Endometrial microvascular endothelial cells (primary cell): ENCODE measurements around the gene DNMT3A. TPM values are rescaled to one million over a fixed set of nuclear protein-coding genes. Genes with fewer than 3 reads are reported as not detected.

Source experiments
- in situ Hi-C: cut with HindIII; loops from 2 replicates; pipeline ENCODE4 v1.10.0; 2017; ENCODE audit warnings: low sequenced_read_pairs, low pct_unique_long_range_greater_than_20kb; ENCODE audit errors: inconsistent ontology term
- total RNA-seq: library from RNA; depleted of rRNA; stranded (reverse); fragments of >200 nt; gene quantifications from one replicate; pipeline ENCODE4 v1.2.3, GENCODE V29; 2015; ENCODE audit errors: inconsistent ontology term

DNMT3A gene
- total RNA-seq, 1 donor from 2014 or later = 9.2 TPM

DNA sequence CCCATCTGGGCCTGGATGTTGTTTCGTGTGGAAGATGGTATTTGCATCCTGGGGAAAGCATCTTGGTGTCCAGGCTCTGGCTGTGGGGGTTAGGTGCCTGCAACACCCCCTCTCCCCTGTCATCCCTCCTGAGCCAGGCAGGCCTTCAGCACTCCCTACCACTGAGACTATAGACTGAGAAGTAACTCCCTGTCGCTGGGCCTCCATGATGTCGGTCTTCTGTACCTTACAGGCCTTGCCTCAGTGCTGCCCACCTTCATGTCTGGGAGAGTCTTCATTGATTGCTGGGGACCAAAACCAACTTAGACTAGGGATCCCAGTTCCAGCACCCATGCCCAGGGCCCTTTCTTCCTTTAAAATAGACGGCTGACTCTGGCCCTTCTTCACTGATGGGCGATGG lies 33.1 kb upstream of the DNMT3A start:
- in situ Hi-C loops = no loop called here

GRCh38 chr2:25374411-25374810 lies 32.7 kb upstream of the DNMT3A start:
- in situ Hi-C loops = no loop called here

- in situ Hi-C loops = no loop called here
Measured at GRCh38 chr2:25373269-25373981, 31.7 kb upstream of the DNMT3A start.

- in situ Hi-C loops = no loop called here
Measured at GRCh38 chr2:25372405-25373268, 30.9 kb upstream of the DNMT3A start.

DNA sequence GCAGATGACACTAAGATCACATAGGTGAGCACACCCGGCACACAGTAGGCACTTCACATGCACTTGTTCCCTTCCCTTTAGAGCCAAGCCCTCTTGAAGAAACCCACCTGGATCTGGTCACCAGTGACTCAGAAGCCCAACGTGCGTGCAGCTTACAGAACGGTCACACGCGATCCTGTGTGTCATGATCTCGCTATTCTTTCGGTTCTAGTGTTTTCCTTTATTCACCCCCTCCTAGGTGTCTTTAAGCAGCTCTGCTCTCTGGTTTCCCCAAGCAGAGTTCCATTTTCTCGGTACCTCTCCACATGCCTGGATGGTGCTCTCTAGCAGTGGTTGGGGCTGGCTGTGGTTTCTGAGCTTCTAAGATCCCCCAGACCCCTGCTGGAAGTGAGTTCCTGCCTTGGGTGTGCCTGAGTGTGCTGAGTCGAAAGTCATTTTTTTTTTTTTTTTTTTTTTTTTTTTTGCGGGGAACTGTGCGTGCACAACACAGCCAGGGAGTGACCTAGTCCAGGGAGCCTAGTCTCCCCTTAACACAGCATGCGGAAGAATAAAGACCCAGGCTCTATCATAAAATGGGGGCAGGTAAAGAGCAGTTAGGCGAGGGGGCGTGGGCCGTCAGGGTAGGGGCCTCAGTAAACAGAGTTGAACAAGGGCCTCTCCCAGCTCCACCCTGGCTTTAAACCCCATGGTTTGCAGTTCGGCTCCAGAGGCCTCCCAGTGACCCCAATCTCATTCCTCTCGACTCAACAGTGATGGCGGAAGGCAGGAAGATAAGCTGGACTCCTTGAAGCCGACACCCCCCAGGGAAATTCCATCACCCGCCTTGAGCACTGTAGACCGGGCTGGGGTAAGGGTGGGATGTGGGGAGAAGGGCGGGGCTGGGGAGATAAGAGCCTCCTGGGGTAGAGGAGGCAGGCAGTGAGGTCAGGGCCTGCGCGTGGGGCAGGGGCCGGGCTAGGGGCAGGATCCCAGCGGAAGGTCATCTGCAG lies 29.8 kb upstream of the DNMT3A start:
- in situ Hi-C loops = no loop called here

- in situ Hi-C loops = loop anchor here (10.0 kb wide), 1 partner anchor 85 kb away; no protein-coding TSS in a partner anchor
Measured at GRCh38 chr2:25369876-25370275, 28.2 kb upstream of the DNMT3A start.

GRCh38 chr2:25369439-25369838 lies 27.7 kb upstream of the DNMT3A start:
- in situ Hi-C loops = loop anchor here (10.0 kb wide), 1 partner anchor 85 kb away; no protein-coding TSS in a partner anchor

DNA sequence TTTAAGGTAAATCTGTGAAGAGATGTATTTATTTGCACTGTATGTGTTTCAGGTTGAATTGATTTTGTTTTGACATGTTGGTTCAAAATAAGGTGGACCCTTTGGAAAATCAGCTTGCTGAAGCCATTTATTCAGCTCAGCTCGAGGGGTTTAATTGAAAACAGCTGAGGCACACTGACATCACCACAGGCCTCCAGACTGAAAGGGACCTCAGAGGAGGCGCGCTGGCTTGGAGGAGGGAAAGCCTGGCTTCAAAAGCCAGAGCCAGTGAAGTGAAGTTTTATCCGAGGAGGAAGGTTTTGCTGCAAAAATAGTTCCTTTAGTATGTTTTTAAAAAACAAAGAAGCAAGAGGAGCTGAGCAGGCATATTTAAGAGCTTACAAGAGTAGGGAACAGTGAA lies 26.9 kb upstream of the DNMT3A start:
- in situ Hi-C loops = loop anchor here (10.0 kb wide), 1 partner anchor 84 kb away; no protein-coding TSS in a partner anchor

- in situ Hi-C loops = loop anchor here (10.0 kb wide), 1 partner anchor 82 kb away; no protein-coding TSS in a partner anchor
Measured at GRCh38 chr2:25367296-25367695, 25.6 kb upstream of the DNMT3A start.

DNA sequence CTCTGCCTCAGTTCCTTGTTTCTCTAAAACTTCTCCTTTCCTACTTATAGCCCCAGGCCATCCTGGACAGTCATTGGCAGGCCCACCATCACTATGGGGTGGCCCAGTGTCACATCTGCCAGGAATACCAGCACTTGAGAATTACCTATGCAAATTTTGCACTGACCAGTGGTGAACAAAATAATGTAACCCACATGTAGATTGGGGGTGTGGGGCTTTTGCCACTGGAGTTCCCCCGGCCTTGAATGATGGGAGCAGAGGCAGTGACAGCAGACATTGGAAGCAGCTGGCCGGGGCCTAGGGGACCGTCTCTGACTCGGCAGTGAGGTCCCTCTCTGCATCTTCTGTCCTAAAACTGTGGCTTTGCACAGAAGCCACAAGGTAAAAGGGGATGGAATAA lies 24.9 kb upstream of the DNMT3A start:
- in situ Hi-C loops = loop anchor here (10.0 kb wide), 1 partner anchor 82 kb away; no protein-coding TSS in a partner anchor

GRCh38 chr2:25365241-25365640 lies 23.5 kb upstream of the DNMT3A start:
- in situ Hi-C loops = loop anchor here (10.0 kb wide), 1 partner anchor 80 kb away; no protein-coding TSS in a partner anchor

GRCh38 chr2:25363733-25364132 lies 22.0 kb upstream of the DNMT3A start:
- in situ Hi-C loops = loop anchor here (10.0 kb wide), 1 partner anchor 79 kb away; no protein-coding TSS in a partner anchor

- in situ Hi-C loops = loop anchor here (10.0 kb wide), 1 partner anchor 78 kb away; no protein-coding TSS in a partner anchor
Measured at GRCh38 chr2:25362434-25363145, 20.9 kb upstream of the DNMT3A start.

DNA sequence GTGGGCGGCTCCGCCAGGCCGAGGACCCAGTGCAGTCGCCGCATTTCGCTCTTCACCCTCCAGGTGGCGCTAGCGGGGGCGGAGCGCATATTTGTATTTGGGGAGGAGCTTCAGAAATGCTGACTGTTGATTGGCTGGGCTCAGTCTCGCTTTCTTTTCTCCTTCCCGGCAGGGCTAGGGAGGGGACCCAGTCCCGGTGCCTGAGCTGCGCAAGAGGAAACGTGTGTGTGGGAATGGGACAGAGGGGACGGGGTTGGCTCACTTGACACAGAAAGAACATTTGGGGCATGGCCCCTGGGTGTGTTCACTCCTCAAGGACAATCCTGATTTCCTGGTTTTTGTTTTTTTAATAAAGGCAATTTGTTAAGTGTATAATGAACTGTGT lies 20.3 kb upstream of the DNMT3A start:
- in situ Hi-C loops = loop anchor here (10.0 kb wide), 1 partner anchor 77 kb away; no protein-coding TSS in a partner anchor

- in situ Hi-C loops = loop anchor here (10.0 kb wide), 1 partner anchor 77 kb away; no protein-coding TSS in a partner anchor
Measured at GRCh38 chr2:25361261-25362048, 19.7 kb upstream of the DNMT3A start.

DNA sequence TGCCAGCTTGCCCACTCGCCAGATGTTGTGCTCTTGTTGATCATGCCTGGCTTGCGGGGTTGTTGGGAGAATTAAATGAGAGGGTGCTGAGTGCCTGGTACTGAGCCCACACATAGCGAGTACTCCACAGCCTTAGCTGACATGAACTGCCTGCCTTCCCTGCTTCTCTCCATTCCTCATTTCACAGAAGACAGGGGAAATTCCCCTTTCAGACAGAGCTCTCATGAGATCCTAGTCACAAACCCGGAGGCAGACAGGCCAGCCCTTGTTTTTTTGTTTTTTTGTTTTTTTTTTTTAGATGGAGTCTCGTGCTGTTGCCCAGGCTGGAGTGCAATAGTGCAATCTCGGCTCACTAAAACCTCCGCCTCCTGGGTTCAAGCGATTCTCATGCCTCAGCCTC lies 17.1 kb upstream of the DNMT3A start:
- in situ Hi-C loops = no loop called here

DNA sequence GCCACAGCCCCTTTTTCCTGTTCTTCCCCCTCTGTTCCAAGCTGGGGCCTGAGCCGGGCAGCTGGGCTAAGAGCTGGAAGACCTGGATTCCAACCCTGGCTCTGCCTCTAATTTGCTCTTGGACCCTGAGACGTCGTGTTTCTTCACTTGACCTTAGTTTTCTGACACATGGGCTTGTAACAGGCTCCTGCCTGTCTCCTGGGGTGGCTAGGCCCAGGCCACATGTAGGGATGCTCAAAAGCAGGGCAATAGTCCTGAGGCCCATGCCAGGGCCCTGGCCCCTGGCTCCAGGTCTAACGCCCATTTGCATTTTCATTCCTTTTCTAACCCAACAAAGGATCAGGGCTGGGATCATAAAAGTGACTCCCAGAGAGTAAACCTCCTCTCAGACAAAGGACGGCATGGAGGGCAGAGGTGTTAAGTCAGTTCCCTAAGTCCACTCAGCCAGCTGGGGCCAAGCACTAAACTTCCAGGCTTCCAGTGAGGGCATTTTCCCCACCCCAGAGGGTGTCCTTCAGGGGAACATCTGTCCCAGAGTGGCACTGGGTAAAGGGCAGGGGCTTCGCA lies 16.6 kb upstream of the DNMT3A start:
- in situ Hi-C loops = no loop called here
